HepG2 (cell line): ENCODE results near the gene PRR35. TPM values are rescaled to one million over a fixed set of nuclear protein-coding genes. Genes with fewer than 3 reads are reported as not detected.
A peak's percentile ranks its signal among the peaks of the same experiment; 100 is the strongest.

Experiments
- ARID4A ChIP-seq: sonication (generic); formaldehyde crosslinking; IDR thresholded peaks from 2 replicates; pipeline ENCODE4 v1.5.0; 2020; ENCODE audit warnings: mild to moderate bottlenecking, missing genetic modification reagents, borderline replicate concordance
- BHLHE40 ChIP-seq: IDR thresholded peaks from 2 replicates; pipeline ENCODE4 v1.6.1; 2011; ENCODE audit warnings: low read length, improper control_type of control experiment
- GATA4 ChIP-seq: sonication (generic); IDR thresholded peaks from 2 replicates; pipeline ENCODE4 v1.6.1; 2016; ENCODE audit warnings: antibody characterized with exemption, low read depth, borderline replicate concordance
- HMGXB4 ChIP-seq, 2 experiments: sonication (generic) in 1 of 2; formaldehyde crosslinking in 1 of 2; IDR thresholded peaks; 2 replicates each; pipeline versions ENCODE4 v1.4.0 to v1.6.1; 2018 to 2020; ENCODE audit warnings: missing genetic modification reagents in 2 of 2, borderline replicate concordance in 1 of 2, low read depth in 1 of 2, mild to moderate bottlenecking in 1 of 2, missing biosample characterization in 1 of 2
- NFE2 ChIP-seq: sonication (generic); formaldehyde crosslinking; IDR thresholded peaks from 2 replicates; pipeline ENCODE4 v1.4.0; 2020; ENCODE audit warnings: missing genetic modification reagents
- NPAS2 ChIP-seq: sonication (generic); formaldehyde crosslinking; IDR thresholded peaks from 2 replicates; pipeline ENCODE4 v1.8.0; 2022; ENCODE audit warnings: mild to moderate bottlenecking, missing genetic modification reagents, borderline replicate concordance
- RFXANK ChIP-seq: IDR thresholded peaks from 2 replicates; pipeline ENCODE4 v1.6.1; 2016
- RNF2 ChIP-seq: fragments of 450-650 bp; conservative IDR thresholded peaks from 2 replicates; pipeline ENCODE4 v1.6.1; 2016; ENCODE audit warnings: low read depth
- SATB2 ChIP-seq: sonication (generic); formaldehyde crosslinking; IDR thresholded peaks from 2 replicates; pipeline ENCODE4 v1.5.0; 2020; ENCODE audit warnings: missing genetic modification reagents
- SNAPC4 ChIP-seq: sonication (generic); formaldehyde crosslinking; IDR thresholded peaks from 2 replicates; pipeline ENCODE4 v1.4.0; 2020; ENCODE audit warnings: mild to moderate bottlenecking, missing genetic modification reagents
- U2AF1 ChIP-seq: fragments of 200-400 bp; formaldehyde crosslinking; optimal IDR thresholded peaks from 2 replicates; pipeline ENCODE3; 2017; ENCODE audit warnings: mild to moderate bottlenecking, low read depth, low read length
- YY1 ChIP-seq: IDR thresholded peaks from 2 replicates; pipeline ENCODE4 v1.6.1; 2011; ENCODE audit warnings: low read length, low read depth, moderate library complexity, mild to moderate bottlenecking; ENCODE audit not compliant: insufficient read depth, insufficient replicate concordance
- ZNF124 ChIP-seq: sonication (generic); formaldehyde crosslinking; IDR thresholded peaks from 2 replicates; pipeline ENCODE4 v1.4.0; 2020; ENCODE audit warnings: missing genetic modification reagents
- ZNF225 ChIP-seq: sonication (generic); formaldehyde crosslinking; IDR thresholded peaks from 2 replicates; pipeline ENCODE4 v1.4.0; 2020; ENCODE audit warnings: mild to moderate bottlenecking, missing genetic modification reagents
- ZNF230 ChIP-seq: sonication (generic); formaldehyde crosslinking; IDR thresholded peaks from 2 replicates; pipeline ENCODE4 v1.4.0; 2020; ENCODE audit warnings: mild to moderate bottlenecking, missing genetic modification reagents
- ZNF543 ChIP-seq: sonication (generic); formaldehyde crosslinking; IDR thresholded peaks from 2 replicates; pipeline ENCODE4 v1.4.0; 2020; ENCODE audit warnings: mild to moderate bottlenecking, missing genetic modification reagents
- ZNF619 ChIP-seq: sonication (generic); formaldehyde crosslinking; IDR thresholded peaks from 2 replicates; pipeline ENCODE4 v1.4.0; 2020; ENCODE audit warnings: mild to moderate bottlenecking, missing genetic modification reagents
- ZNF629 ChIP-seq: sonication (generic); formaldehyde crosslinking; conservative IDR thresholded peaks from 2 replicates; pipeline ENCODE4 v1.5.0; 2020; ENCODE audit warnings: missing genetic modification reagents
- ZNF768 ChIP-seq: sonication (generic); formaldehyde crosslinking; IDR thresholded peaks from 2 replicates; pipeline ENCODE4 v1.4.0; 2020; ENCODE audit warnings: missing genetic modification reagents
- polyA plus RNA-seq, 8 experiments: library from polyadenylated mRNA; depleted of rRNA in 3 of 8; stranded (reverse) in 7 of 8; unstranded in 1 of 8; fragments of >200 nt; fragmentation: Illumina TruSeq in 4 of 8; extraction: Trizol in 4 of 8; gene quantifications; 2 replicates each; pipeline versions ENCODE4 v1.2.1 to v1.2.3, GENCODE V29; 2011 to 2016; ENCODE audit warnings: low read depth in 4 of 8, missing spikeins in 1 of 8, mixed read lengths in 1 of 8; ENCODE audit not compliant: insufficient read depth in 1 of 8
- total RNA-seq, 5 experiments: library from RNA; depleted of rRNA; stranded (reverse); fragments of >200 nt; fragmentation: Illumina TruSeq; extraction: Trizol; gene quantifications; 2 replicates each; pipeline ENCODE4 v1.2.3, GENCODE V29; 2016; ENCODE audit warnings: low read depth in 1 of 5

PRR35 gene
- total and polyA plus RNA-seq, 2 of the 13 experiments (the other 11 are each of a cell fraction or from before 2014, with no cell fraction given): 0.07 to 0.16 TPM

- TF ChIP-seq HMGXB4 (CRISPR knock-in tag; IDR thresholded peaks at IDR 0.05; ENCODE audit: borderline replicate concordance in 1 of 2, low read depth in 1 of 2) (peak in 1 of 2 experiments; percentile 63; a peak in 2 of 4 replicates), SATB2 (CRISPR knock-in tag) (no peak), ZNF768 (CRISPR knock-in tag) (peak; percentile 53; the same call in 1 of the 2 replicates), BHLHE40 (no peak), ZNF619 (no peak), SNAPC4 (CRISPR knock-in tag) (peak; percentile 26; the same call in 1 of the 2 replicates), ZNF629 (CRISPR knock-in tag) (no peak), ZNF225 (CRISPR knock-in tag) (no peak), ARID4A (peak; percentile 75; the same call in 1 of the 2 replicates), ZNF124 (CRISPR knock-in tag) (0 out of 2 replicates have a peak, but pooled peaks have one; percentile 65), NFE2 (CRISPR knock-in tag) (0 out of 2 replicates have a peak, but pooled peaks have one; percentile 23), NPAS2 (CRISPR knock-in tag) (no peak), RFXANK (CRISPR knock-in tag) (no peak), GATA4 (0 out of 2 replicates have a peak, but pooled peaks have one; percentile 30), ZNF543 (CRISPR knock-in tag) (peak; percentile 88; the same call in 1 of the 2 replicates), YY1 (peak; percentile 2), ZNF230 (CRISPR knock-in tag) (peak; percentile 75), RNF2 (0 out of 2 replicates have a peak, but pooled peaks have one; percentile 43), U2AF1 (no peak)
Observed at GRCh38 chr16:588889-589657, 28.9 kb downstream of the PRR35 start (continued).
